Right forelimb (tissue), 1 donor: ENCODE measurements around the gene KRTAP4-7.
"Not testable (repeated sequence)": the region's sequence is repeated elsewhere in the genome, so short reads cannot be mapped to it uniquely, and the experiment has no call there.

Experiments used
- DNase-seq: peaks from one replicate; pipeline ENCODE4 v3.0.0-alpha.2; 2018

KRTAP4-7 gene

GRCh38 chr17:41116297-41116696 is 32.3 kb downstream of the KRTAP4-7 start:
- no peak for DNase-seq

- DNase-seq, result not testable (repeated sequence)
Observed at GRCh38 chr17:41117846-41118386, 34.0 kb downstream of the KRTAP4-7 start, which contains the start of gene KRTAP4-11. Gene KRTAP4-11, minus strand, starts transcription at chr17:41118373. Its CDS starts 58 bp downstream, at chr17:41118315.

GRCh38 chr17:41118721-41119120 is 34.8 kb downstream of the KRTAP4-7 start:
- DNase-seq, result no peak

- not testable (repeated sequence) for DNase-seq
Observed at GRCh38 chr17:41119696-41120690, 36.0 kb downstream of the KRTAP4-7 start.

- no peak for DNase-seq
Observed at GRCh38 chr17:41121742-41122141, 37.8 kb downstream of the KRTAP4-7 start.

GRCh38 chr17:41123292-41123990 is 39.5 kb downstream of the KRTAP4-7 start:
- DNase-seq, result not testable (repeated sequence)

GRCh38 chr17:41123991-41124371 is 40.0 kb downstream of the KRTAP4-7 start, which contains the start of gene KRTAP4-12:
Gene KRTAP4-12, minus strand, starts transcription at chr17:41124182. Its CDS starts 60 bp downstream, at chr17:41124122.
- not testable (repeated sequence) for DNase-seq

- DNase-seq, result no peak
Observed at GRCh38 chr17:41125064-41125463, 41.1 kb downstream of the KRTAP4-7 start.

GRCh38 chr17:41126412-41126811 is 42.5 kb downstream of the KRTAP4-7 start:
- no peak for DNase-seq

GRCh38 chr17:41127371-41127770 is 43.4 kb downstream of the KRTAP4-7 start:
- DNase-seq, result no peak

GRCh38 chr17:41131979-41132378 is 48.0 kb downstream of the KRTAP4-7 start:
- DNase-seq, result no peak

- no peak for DNase-seq
Observed at GRCh38 chr17:41133880-41134735, 50.2 kb downstream of the KRTAP4-7 start.
